ENCODE results near the gene ABCC3.

ABCC3 gene

GRCh38 chr17:50604513-50604912, 30.2 kb upstream of the ABCC3 start:
- no peak for TF ChIP-seq CTCF (IDR thresholded peaks at IDR 0.05; ENCODE audit: control insufficient read depth, insufficient read depth, low read depth, low read length, missing control alignments)
- H3K4me3 ChIP-seq (ENCODE audit: control insufficient read depth, low read depth, low read length), result no peak overlapping the region
- DNase-seq (ENCODE audit: low read depth), result no peak

GRCh38 chr17:50605429-50605828, 29.3 kb upstream of the ABCC3 start:
- DNase-seq (ENCODE audit: low read depth), result no peak
- TF ChIP-seq CTCF (IDR thresholded peaks at IDR 0.05; ENCODE audit: control insufficient read depth, insufficient read depth, low read depth, low read length, missing control alignments), result no peak
- H3K4me3 ChIP-seq (ENCODE audit: control insufficient read depth, low read depth, low read length), result no peak overlapping the region

GRCh38 chr17:50607522-50608175, 27.0 kb upstream of the ABCC3 start:
- DNase-seq (ENCODE audit: low read depth), result no peak
- H3K4me3 ChIP-seq (ENCODE audit: control insufficient read depth, low read depth, low read length), result no peak overlapping the region
- no peak for TF ChIP-seq CTCF (IDR thresholded peaks at IDR 0.05; ENCODE audit: control insufficient read depth, insufficient read depth, low read depth, low read length, missing control alignments)

GRCh38 chr17:50608700-50609379, 25.8 kb upstream of the ABCC3 start:
- no peak for DNase-seq (ENCODE audit: low read depth)
- H3K4me3 ChIP-seq (ENCODE audit: control insufficient read depth, low read depth, low read length), result no peak overlapping the region
- no peak for TF ChIP-seq CTCF (IDR thresholded peaks at IDR 0.05; ENCODE audit: control insufficient read depth, insufficient read depth, low read depth, low read length, missing control alignments)

GRCh38 chr17:50609380-50610074, 25.2 kb upstream of the ABCC3 start:
- DNase-seq (ENCODE audit: low read depth), result no peak
- no peak for TF ChIP-seq CTCF (IDR thresholded peaks at IDR 0.05; ENCODE audit: control insufficient read depth, insufficient read depth, low read depth, low read length, missing control alignments)
- H3K4me3 ChIP-seq (ENCODE audit: control insufficient read depth, low read depth, low read length), result no peak overlapping the region

- TF ChIP-seq CTCF (IDR thresholded peaks at IDR 0.05; ENCODE audit: control insufficient read depth, insufficient read depth, low read depth, low read length, missing control alignments), result no peak
- no peak overlapping the region for H3K4me3 ChIP-seq (ENCODE audit: control insufficient read depth, low read depth, low read length)
Measured at GRCh38 chr17:50611634-50612033, 23.0 kb upstream of the ABCC3 start.

More at GRCh38 chr17:50611634-50612033, 23.0 kb upstream of the ABCC3 start:
- DNase-seq (ENCODE audit: low read depth), result no peak
